ENCODE data around the gene CDHR5.

Gene CDHR5

DNA sequence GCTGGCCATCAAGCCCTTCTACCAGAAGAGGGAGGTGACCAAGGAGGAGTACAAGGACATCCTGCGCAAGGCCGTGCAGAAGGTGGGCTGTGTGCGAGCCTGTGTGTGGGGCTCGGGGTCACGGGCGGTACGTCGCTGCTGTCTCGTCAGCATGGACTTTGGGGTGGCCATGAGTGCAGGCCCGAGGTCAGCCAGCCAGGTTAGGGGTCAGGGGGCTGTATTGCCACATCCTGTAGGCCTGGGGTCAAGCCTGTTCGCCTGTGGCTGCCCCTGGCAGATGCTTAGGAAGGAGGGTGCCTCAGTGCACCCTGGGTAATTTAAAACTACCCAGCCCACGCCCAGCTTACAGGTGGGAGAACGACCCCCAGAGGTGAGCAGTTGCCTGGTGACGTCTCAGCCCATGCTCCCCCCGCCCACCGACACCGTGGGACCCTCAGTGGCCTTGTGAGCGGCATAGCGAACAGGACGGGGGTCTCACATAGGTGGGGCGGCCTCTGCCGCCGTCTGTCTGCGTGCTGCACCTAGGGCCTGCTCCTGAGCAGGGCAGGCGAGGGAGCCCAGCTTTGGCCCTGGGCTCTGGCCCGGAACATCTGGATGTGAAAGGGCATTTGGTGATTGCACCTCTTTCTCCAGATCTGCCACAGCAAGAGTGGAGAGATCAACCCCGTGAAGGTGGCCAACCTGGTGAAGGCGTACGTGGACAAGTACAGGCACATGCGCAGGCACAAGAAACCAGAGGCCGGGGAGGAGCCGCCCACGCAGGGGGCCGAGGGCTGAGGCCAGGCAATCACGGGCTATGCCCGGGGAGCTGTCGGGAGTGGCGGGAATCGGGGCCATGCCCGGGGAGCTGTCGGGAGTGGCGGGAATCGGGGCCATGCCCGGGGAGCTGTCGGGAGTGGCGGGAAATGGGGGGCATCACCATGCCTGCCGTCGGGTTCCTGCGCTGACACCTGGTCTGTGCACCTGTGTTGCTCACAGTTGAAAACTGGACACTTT, 13.5 kb downstream of the CDHR5 start:
- TF ChIP-seq, protein P1, sequence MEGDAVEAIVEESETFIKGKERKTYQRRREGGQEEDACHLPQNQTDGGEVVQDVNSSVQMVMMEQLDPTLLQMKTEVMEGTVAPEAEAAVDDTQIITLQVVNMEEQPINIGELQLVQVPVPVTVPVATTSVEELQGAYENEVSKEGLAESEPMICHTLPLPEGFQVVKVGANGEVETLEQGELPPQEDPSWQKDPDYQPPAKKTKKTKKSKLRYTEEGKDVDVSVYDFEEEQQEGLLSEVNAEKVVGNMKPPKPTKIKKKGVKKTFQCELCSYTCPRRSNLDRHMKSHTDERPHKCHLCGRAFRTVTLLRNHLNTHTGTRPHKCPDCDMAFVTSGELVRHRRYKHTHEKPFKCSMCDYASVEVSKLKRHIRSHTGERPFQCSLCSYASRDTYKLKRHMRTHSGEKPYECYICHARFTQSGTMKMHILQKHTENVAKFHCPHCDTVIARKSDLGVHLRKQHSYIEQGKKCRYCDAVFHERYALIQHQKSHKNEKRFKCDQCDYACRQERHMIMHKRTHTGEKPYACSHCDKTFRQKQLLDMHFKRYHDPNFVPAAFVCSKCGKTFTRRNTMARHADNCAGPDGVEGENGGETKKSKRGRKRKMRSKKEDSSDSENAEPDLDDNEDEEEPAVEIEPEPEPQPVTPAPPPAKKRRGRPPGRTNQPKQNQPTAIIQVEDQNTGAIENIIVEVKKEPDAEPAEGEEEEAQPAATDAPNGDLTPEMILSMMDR (IDR thresholded peaks at IDR 0.05; ENCODE audit: control extremely low read depth, extremely low read depth, low read depth, missing control alignments) = no peak
- no peak for DNase-seq (ENCODE audit: extremely low spot score)
- POLR2A ChIA-PET = no interaction called here
- CTCF ChIA-PET = no interaction called here

DNA sequence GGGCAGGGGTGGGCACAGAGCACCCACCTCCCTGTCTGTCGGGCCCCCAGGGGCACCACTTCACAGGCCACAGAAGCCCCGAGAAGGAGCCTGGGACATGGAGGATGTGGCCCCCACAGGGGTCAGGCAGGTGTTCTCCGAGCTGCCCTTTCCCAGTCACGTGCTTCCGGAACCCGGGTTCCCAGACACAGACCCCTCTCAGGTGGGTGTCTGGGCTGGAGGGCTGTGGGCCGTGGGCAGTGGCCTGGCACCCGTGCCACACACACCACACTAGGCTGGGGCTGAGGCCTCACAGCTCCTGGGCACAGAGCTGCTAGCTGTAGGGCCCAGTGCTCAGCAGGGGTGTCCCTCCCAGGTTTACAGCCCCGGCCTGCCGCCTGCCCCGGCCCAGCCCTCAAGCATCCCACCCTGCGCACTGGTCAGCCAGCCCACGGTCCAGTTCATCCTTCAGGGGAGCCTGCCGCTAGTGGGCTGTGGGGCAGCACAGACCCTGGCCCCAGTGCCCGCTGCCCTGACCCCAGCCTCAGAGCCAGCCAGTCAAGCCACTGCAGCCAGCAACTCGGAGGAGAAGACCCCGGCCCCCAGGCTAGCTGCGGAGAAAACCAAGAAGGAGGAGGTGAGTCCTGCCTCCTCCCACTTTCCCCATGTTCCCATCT, 14.5 kb downstream of the CDHR5 start:
- ChIA-PET CTCF (no interaction called here), POLR2A (no interaction called here)
- no peak for DNase-seq (ENCODE audit: extremely low spot score)
- TF ChIP-seq, protein P1 (IDR thresholded peaks at IDR 0.05; ENCODE audit: control extremely low read depth, extremely low read depth, low read depth, missing control alignments) = no peak

DNA sequence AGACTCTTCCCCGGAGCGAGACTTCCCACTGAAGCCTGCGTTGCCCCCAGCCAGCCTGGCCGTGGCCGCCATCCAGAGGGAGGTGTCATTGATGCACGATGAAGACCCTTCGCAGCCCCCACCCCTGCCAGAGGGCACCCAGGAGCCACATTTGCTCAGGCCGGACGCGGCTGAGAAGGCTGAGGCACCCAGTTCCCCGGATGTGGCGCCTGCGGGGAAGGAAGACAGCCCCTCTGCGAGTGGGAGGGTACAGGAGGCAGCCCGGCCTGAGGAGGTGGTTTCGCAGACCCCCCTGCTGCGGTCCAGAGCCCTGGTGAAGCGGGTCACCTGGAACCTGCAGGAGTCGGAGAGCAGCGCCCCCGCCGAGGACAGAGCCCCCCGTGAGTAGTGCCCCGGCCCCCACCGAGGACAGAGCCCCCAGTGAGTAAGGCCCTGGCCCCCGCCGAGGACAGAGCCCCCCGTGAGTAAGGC, 15.4 kb downstream of the CDHR5 start:
- TF ChIP-seq, protein P1 (IDR thresholded peaks at IDR 0.05; ENCODE audit: control extremely low read depth, extremely low read depth, low read depth, missing control alignments) = no peak
- ChIA-PET POLR2A (no interaction called here), CTCF (no interaction called here)
- DNase-seq (ENCODE audit: extremely low spot score) = no peak

DNA sequence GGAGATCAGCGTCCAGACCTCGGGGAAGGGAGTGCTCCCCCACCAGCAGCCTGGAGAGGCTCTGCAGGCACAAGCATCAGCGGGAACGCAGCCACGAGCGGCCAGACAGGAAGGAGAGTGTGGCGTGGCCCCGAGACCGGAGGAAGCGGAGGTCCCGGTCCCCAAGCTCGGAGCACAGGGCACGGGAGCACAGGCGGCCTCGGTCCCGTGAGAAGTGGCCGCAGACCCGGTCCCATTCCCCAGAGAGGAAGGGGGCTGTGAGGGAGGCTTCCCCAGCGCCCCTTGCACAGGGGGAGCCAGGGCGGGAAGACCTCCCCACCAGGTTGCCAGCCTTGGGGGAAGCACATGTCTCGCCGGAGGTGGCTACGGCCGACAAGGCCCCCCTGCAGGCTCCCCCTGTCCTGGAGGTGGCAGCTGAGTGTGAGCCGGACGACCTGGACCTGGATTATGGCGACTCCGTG, 15.9 kb downstream of the CDHR5 start:
- no peak for DNase-seq (ENCODE audit: extremely low spot score)
- CTCF ChIA-PET = interaction anchor here (1.2 kb wide), 1 partner anchor 54 kb away, joined by 3 read pairs; no protein-coding TSS in a partner anchor
- TF ChIP-seq, protein P1 (IDR thresholded peaks at IDR 0.05; ENCODE audit: control extremely low read depth, extremely low read depth, low read depth, missing control alignments) = no peak
- POLR2A ChIA-PET = no interaction called here

DNA sequence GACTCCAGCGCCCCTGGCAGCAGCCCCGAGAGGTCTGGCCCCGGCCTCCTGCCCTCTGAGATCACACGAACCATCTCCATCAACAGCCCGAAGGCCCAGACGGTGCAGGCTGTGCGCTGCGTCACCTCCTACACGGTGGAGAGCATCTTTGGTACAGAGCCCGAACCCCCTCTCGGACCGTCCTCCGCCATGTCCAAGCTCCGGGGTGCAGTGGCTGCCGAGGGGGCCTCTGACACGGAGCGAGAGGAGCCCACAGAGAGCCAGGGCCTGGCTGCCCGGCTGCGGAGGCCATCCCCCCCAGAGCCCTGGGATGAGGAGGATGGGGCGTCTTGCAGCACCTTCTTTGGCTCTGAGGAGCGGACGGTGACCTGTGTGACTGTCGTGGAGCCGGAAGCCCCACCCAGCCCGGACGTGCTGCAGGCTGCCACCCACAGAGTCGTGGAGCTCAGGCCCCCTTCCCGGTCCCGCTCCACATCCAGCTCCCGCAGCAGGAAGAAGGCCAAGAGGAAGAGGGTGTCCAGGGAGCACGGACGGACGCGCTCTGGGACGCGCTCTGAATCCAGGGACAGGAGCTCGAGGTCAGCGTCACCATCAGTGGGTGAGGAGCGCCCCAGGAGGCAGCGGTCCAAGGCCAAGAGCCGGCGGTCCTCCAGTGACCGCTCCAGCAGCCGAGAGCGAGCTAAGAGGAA, 16.6 kb downstream of the CDHR5 start:
- POLR2A ChIA-PET = no interaction called here
- CTCF ChIA-PET = interaction anchor here (1.1 to 1.2 kb wide), 2 partner anchors 19 to 53 kb away, joined by 3 to 4 read pairs; no protein-coding TSS in a partner anchor
- TF ChIP-seq, protein P1 (IDR thresholded peaks at IDR 0.05; ENCODE audit: control extremely low read depth, extremely low read depth, low read depth, missing control alignments) = no peak
- no peak for DNase-seq (ENCODE audit: extremely low spot score)

All from GM10248 (cell line).